Mesenchymal stem cell (in vitro differentiated cells and primary cell): ENCODE data around the gene RMND5A.

ENCODE experiments used
- DNase-seq: peaks from one replicate; pipeline ENCODE4 v3.0.0-alpha.2; 2013
- H2AFZ ChIP-seq: one replicate; pipeline ENCODE4 v1.6.1; 2013; ENCODE audit warnings: low read depth, mild to moderate bottlenecking, control low read depth, inconsistent platforms, low read length, moderate library complexity
- H2AK5ac ChIP-seq: 2 replicates; pipeline ENCODE4 v1.6.1; 2013; ENCODE audit warnings: low read length, moderate library complexity, mild to moderate bottlenecking, inconsistent platforms; ENCODE audit not compliant: severe bottlenecking
- H2BK120ac ChIP-seq: one replicate; pipeline ENCODE4 v1.6.1; 2013; ENCODE audit warnings: low read depth, mild to moderate bottlenecking, inconsistent platforms, low read length, moderate library complexity
- H2BK12ac ChIP-seq, 2 experiments: one replicate each; pipeline ENCODE4 v1.6.1; 2013; ENCODE audit warnings: inconsistent platforms in 2 of 2, low read length in 2 of 2, mild to moderate bottlenecking in 2 of 2, moderate library complexity in 2 of 2, control low read depth in 1 of 2
- H2BK15ac ChIP-seq: one replicate; pipeline ENCODE4 v1.6.1; 2013; ENCODE audit warnings: mild to moderate bottlenecking, low read depth, inconsistent platforms; ENCODE audit not compliant: poor library complexity, severe bottlenecking
- H2BK5ac ChIP-seq: 2 replicates; pipeline ENCODE4 v1.6.1; 2013; ENCODE audit warnings: low read depth, mild to moderate bottlenecking, low read length, control low read depth, inconsistent platforms; ENCODE audit not compliant: poor library complexity, severe bottlenecking
- H3K14ac ChIP-seq, 2 experiments: one replicate each; pipeline ENCODE4 v1.6.1; 2013; ENCODE audit warnings: inconsistent platforms in 2 of 2, low read length in 2 of 2, control low read depth in 1 of 2, mild to moderate bottlenecking in 1 of 2, moderate library complexity in 1 of 2
- H3K18ac ChIP-seq, 2 experiments: one replicate each; pipeline ENCODE4 v1.6.1; 2013; ENCODE audit warnings: inconsistent platforms in 2 of 2, low read length in 2 of 2, control low read depth in 1 of 2, low read depth in 1 of 2, mild to moderate bottlenecking in 1 of 2
- H3K23ac ChIP-seq, 2 experiments: one replicate each; pipeline ENCODE4 v1.6.1; 2013; ENCODE audit warnings: inconsistent platforms in 2 of 2, low read length in 2 of 2, mild to moderate bottlenecking in 2 of 2, moderate library complexity in 2 of 2, control low read depth in 1 of 2
- H3K27ac ChIP-seq: 2 replicates; pipeline ENCODE4 v1.5.1; 2013; ENCODE audit warnings: mild to moderate bottlenecking, moderate library complexity, low read length, control low read depth, inconsistent platforms; ENCODE audit not compliant: poor library complexity, severe bottlenecking
- H3K27me3 ChIP-seq, 2 experiments: 2 replicates each; pipeline versions ENCODE4 v1.6.1 to v1.7.0; 2013; ENCODE audit warnings: low read length in 2 of 2, mild to moderate bottlenecking in 2 of 2, moderate library complexity in 2 of 2, control low read depth in 1 of 2, inconsistent platforms in 1 of 2; ENCODE audit not compliant: control insufficient read depth in 1 of 2, insufficient read depth in 1 of 2
- H3K36me3 ChIP-seq, 2 experiments: 2 replicates each; pipeline versions ENCODE4 v1.6.1 to v1.7.0; 2013; ENCODE audit warnings: low read length in 2 of 2, control low read depth in 1 of 2, inconsistent platforms in 1 of 2, low read depth in 1 of 2, mild to moderate bottlenecking in 1 of 2; ENCODE audit not compliant: insufficient read depth in 2 of 2, control insufficient read depth in 1 of 2
- H3K4ac ChIP-seq, 2 experiments: one replicate each; pipeline ENCODE4 v1.6.1; 2013; ENCODE audit warnings: inconsistent platforms in 2 of 2, low read length in 2 of 2, mild to moderate bottlenecking in 2 of 2, moderate library complexity in 2 of 2, control low read depth in 1 of 2, low read depth in 1 of 2
- H3K4me1 ChIP-seq: 2 replicates; pipeline ENCODE4 v1.6.1; 2013; ENCODE audit warnings: low read depth, low read length, control low read depth; ENCODE audit not compliant: control insufficient read depth, insufficient read depth
- H3K4me2 ChIP-seq: 2 replicates; pipeline ENCODE4 v1.6.1; 2013; ENCODE audit warnings: low read length, mild to moderate bottlenecking, inconsistent platforms; ENCODE audit not compliant: poor library complexity, severe bottlenecking
- H3K4me3 ChIP-seq, 2 experiments: 2 replicates each; pipeline versions ENCODE4 v1.5.1 to v1.7.0; 2013; ENCODE audit warnings: low read length in 2 of 2, mild to moderate bottlenecking in 2 of 2, control low read depth in 1 of 2, low read depth in 1 of 2; ENCODE audit not compliant: insufficient read depth in 1 of 2
- H3K79me1 ChIP-seq: replicated peaks from 2 replicates; pipeline ENCODE4 v1.6.1; 2013; ENCODE audit warnings: mild to moderate bottlenecking, control low read depth, low read length, inconsistent platforms; ENCODE audit not compliant: poor library complexity, severe bottlenecking
- H3K9ac ChIP-seq: 2 replicates; pipeline ENCODE4 v1.7.0; 2013; ENCODE audit warnings: mild to moderate bottlenecking, low read length, moderate library complexity
- H3K9me3 ChIP-seq: 2 replicates; pipeline ENCODE4 v1.7.0; 2013; ENCODE audit warnings: mild to moderate bottlenecking, low read length; ENCODE audit not compliant: control insufficient read depth
- H4K8ac ChIP-seq: one replicate; pipeline ENCODE4 v1.6.1; 2013; ENCODE audit warnings: inconsistent platforms, mild to moderate bottlenecking, low read length, moderate library complexity
- H4K91ac ChIP-seq: one replicate; pipeline ENCODE4 v1.6.1; 2013; ENCODE audit warnings: mild to moderate bottlenecking, low read length, inconsistent platforms
- WGBS: methylation state at CpG from one replicate; pipeline ENCODE4 v1.1.7; 2013; ENCODE audit warnings: mixed read lengths; 5-methylcytosine and 5-hydroxymethylcytosine counted together

The RMND5A gene

GRCh38 chr2:86686905-86687304 lies 33.2 kb upstream of the RMND5A start:
- Histone ChIP-seq H3K79me1 (no peaks in the 10 kb centered on the region), H3K4me3 (no peak overlapping the region), H3K27ac (no peak overlapping the region), H4K8ac (no peak overlapping the region), H3K18ac (no peak overlapping the region), H3K4ac (no peak overlapping the region), H2BK12ac (no peak overlapping the region), H3K27me3 (no peaks in the 10 kb centered on the region), H3K14ac (no peak overlapping the region), H2BK120ac (no peak overlapping the region), H3K4me1 (no peaks in the 10 kb centered on the region), H2BK15ac (no peak overlapping the region), H3K4me2 (no peak overlapping the region), H2BK5ac (no peak overlapping the region), H2AK5ac (no peak overlapping the region), H2AFZ (no peak overlapping the region), H3K23ac (no peak overlapping the region), H4K91ac (no peak overlapping the region), H3K9ac (no peak overlapping the region), H3K36me3 (no peaks in the 10 kb centered on the region), H3K9me3 (peaks cover under 1% of the 10 kb centered on the region)
- no peak for DNase-seq
- 70% methylated on average over 2 of the region's 2 CpGs for WGBS

- H3K36me3 ChIP-seq: no peaks in the 10 kb centered on the region
- no peak overlapping the region for H2BK15ac ChIP-seq
- H3K23ac ChIP-seq: no peak overlapping the region
- no peak overlapping the region for H2BK120ac ChIP-seq
- H4K8ac ChIP-seq: no peak overlapping the region
- H3K9ac ChIP-seq: no peak overlapping the region
- no peak overlapping the region for H2BK12ac ChIP-seq
- H3K4me3 ChIP-seq: no peak overlapping the region
- H2AFZ ChIP-seq: no peak overlapping the region
- 61% methylated on average over 4 of the region's 9 CpGs for WGBS
- H3K18ac ChIP-seq: no peak overlapping the region
- no peak overlapping the region for H3K4me2 ChIP-seq
- no peak overlapping the region for H2BK5ac ChIP-seq
- no peaks in the 10 kb centered on the region for H3K4me1 ChIP-seq
- H3K79me1 ChIP-seq: no peaks in the 10 kb centered on the region
- no peak overlapping the region for H3K4ac ChIP-seq
- no peak overlapping the region for H4K91ac ChIP-seq
- no peak overlapping the region for H3K14ac ChIP-seq
- H3K9me3 ChIP-seq: peaks cover 16% of the 10 kb centered on the region
- H2AK5ac ChIP-seq: no peak overlapping the region
- peak; percentile 8 for DNase-seq
- H3K27me3 ChIP-seq: no peaks in the 10 kb centered on the region
- no peak overlapping the region for H3K27ac ChIP-seq
Observed at GRCh38 chr2:86695053-86695691, 24.9 kb upstream of the RMND5A start.

GRCh38 chr2:86697551-86698104 lies 22.5 kb upstream of the RMND5A start:
- Histone ChIP-seq H3K27me3 (no peaks in the 10 kb centered on the region), H2BK5ac (no peak overlapping the region), H3K4me3 (no peak overlapping the region), H4K91ac (no peak overlapping the region), H2BK12ac (no peak overlapping the region), H3K18ac (no peak overlapping the region), H4K8ac (no peak overlapping the region), H2BK120ac (no peak overlapping the region), H3K36me3 (no peaks in the 10 kb centered on the region), H3K4me1 (no peaks in the 10 kb centered on the region), H3K9ac (no peak overlapping the region), H3K79me1 (no peaks in the 10 kb centered on the region), H3K9me3 (peaks cover 13% of the 10 kb centered on the region), H3K4me2 (no peak overlapping the region), H2BK15ac (no peak overlapping the region), H3K4ac (no peak overlapping the region), H3K27ac (no peak overlapping the region), H2AK5ac (no peak overlapping the region), H3K14ac (no peak overlapping the region), H2AFZ (no peak overlapping the region), H3K23ac (no peak overlapping the region)
- no peak for DNase-seq

- H3K4me3 ChIP-seq: no peak overlapping the region
- no peak overlapping the region for H2AFZ ChIP-seq
- H2BK12ac ChIP-seq: no peak overlapping the region
- H4K91ac ChIP-seq: no peak overlapping the region
- no peak overlapping the region for H3K4ac ChIP-seq
- no peak overlapping the region for H3K27ac ChIP-seq
- DNase-seq: no peak
- no peaks in the 10 kb centered on the region for H3K79me1 ChIP-seq
- no peak overlapping the region for H2BK120ac ChIP-seq
- no peak overlapping the region for H3K4me2 ChIP-seq
- H3K4me1 ChIP-seq: peaks cover 7% of the 10 kb centered on the region
- H2BK15ac ChIP-seq: no peak overlapping the region
- no peak overlapping the region for H2AK5ac ChIP-seq
- peaks cover 4% of the 10 kb centered on the region for H3K9me3 ChIP-seq
- H4K8ac ChIP-seq: no peak overlapping the region
- H3K9ac ChIP-seq: no peak overlapping the region
- no peak overlapping the region for H3K23ac ChIP-seq
- no peaks in the 10 kb centered on the region for H3K27me3 ChIP-seq
- no peak overlapping the region for H2BK5ac ChIP-seq
- no peaks in the 10 kb centered on the region for H3K36me3 ChIP-seq
- no CpG with 5 or more reads among the region's 1 CpG for WGBS
- no peak overlapping the region for H3K18ac ChIP-seq
- H3K14ac ChIP-seq: no peak overlapping the region
Observed at GRCh38 chr2:86700690-86701089, 19.4 kb upstream of the RMND5A start.
